Calu3 (cell line): ENCODE data around the gene AGPAT3. TPM values are rescaled to one million over a fixed set of nuclear protein-coding genes. Genes with fewer than 3 reads are reported as not detected.

Experiments used
- BruUV-seq: library from RNA; stranded (reverse); fragments of 400-500 nt; replicated peaks from 2 replicates; lab custom pipeline; 2021; lab: Mats Ljungman, UMichigan
- CTCF ChIA-PET: fragments of 300-600 bp; sonication (Branson Sonifier 250); formaldehyde crosslinking; loops from one replicate; lab custom pipeline; 2022; ENCODE audit warnings: antibody characterized with exemption; lab: Charles Lee
- DNase-seq: peaks from one replicate; pipeline ENCODE4 v3.0.0; 2022
- H3K27ac Mint-ChIP-seq: one replicate; pipeline ENCODE4 v1.8.0; 2022; ENCODE audit warnings: mixed read lengths; ENCODE audit not compliant: unreplicated experiment
- H3K27me3 Mint-ChIP-seq: one replicate; pipeline ENCODE4 v1.8.0; 2022; ENCODE audit warnings: mixed read lengths; ENCODE audit not compliant: unreplicated experiment
- H3K36me3 Mint-ChIP-seq: one replicate; pipeline ENCODE4 v1.8.0; 2022; ENCODE audit warnings: mild to moderate bottlenecking, moderate library complexity, mixed read lengths; ENCODE audit not compliant: insufficient read depth, unreplicated experiment
- H3K4me1 Mint-ChIP-seq: one replicate; pipeline ENCODE4 v1.8.0; 2022; ENCODE audit warnings: mild to moderate bottlenecking, low read depth, mixed read lengths; ENCODE audit not compliant: unreplicated experiment
- H3K4me3 Mint-ChIP-seq: one replicate; pipeline ENCODE4 v1.8.0; 2022; ENCODE audit warnings: mild to moderate bottlenecking, low read depth, moderate library complexity, mixed read lengths; ENCODE audit not compliant: unreplicated experiment
- H3K9me3 Mint-ChIP-seq: one replicate; pipeline ENCODE4 v1.8.0; 2022; ENCODE audit warnings: low read depth, mixed read lengths; ENCODE audit not compliant: unreplicated experiment
- CTCF ChIP-seq: fragments of 200-600 bp; IDR thresholded peaks from one replicate; pipeline ENCODE4 v1.8.0; 2022; ENCODE audit warnings: antibody characterized with exemption; ENCODE audit not compliant: unreplicated experiment
- intact Hi-C: fragments of 100-400 bp; cut with micrococcal nuclease; formaldehyde crosslinking; loops from one replicate; pipeline ENCODE4 v1.10.0; 2022; ENCODE audit not compliant: unreplicated experiment
- total RNA-seq: library from RNA; stranded (reverse); gene quantifications from 2 replicates; pipeline ENCODE4 v1.2.3, GENCODE V29; 2022

AGPAT3 gene
- total RNA-seq, 1 experiment from 2014 or later, result 61.2 TPM

GRCh38 chr21:43933680-43934079, 68.7 kb downstream of the AGPAT3 start:
- Mint-ChIP-seq H3K36me3 (peaks cover 4% of the 10 kb centered on the region), H3K27ac (no peak overlapping the region), H3K4me3 (no peak overlapping the region), H3K27me3 (no peaks in the 10 kb centered on the region), H3K9me3 (no peaks in the 10 kb centered on the region), H3K4me1 (no peaks in the 10 kb centered on the region)
- no peak for DNase-seq
- TF ChIP-seq CTCF, result no peak
- BruUV-seq, result no TSS peak
- CTCF ChIA-PET, result no interaction called here
- intact Hi-C loops, result no loop called here

GRCh38 chr21:43934116-43934515, 69.1 kb downstream of the AGPAT3 start:
- no peaks in the 10 kb centered on the region for H3K4me1 Mint-ChIP-seq
- peaks cover 8% of the 10 kb centered on the region for H3K36me3 Mint-ChIP-seq
- H3K27me3 Mint-ChIP-seq, result no peaks in the 10 kb centered on the region
- no peak overlapping the region for H3K27ac Mint-ChIP-seq
- BruUV-seq, result no TSS peak
- no peaks in the 10 kb centered on the region for H3K9me3 Mint-ChIP-seq
- no peak overlapping the region for H3K4me3 Mint-ChIP-seq
- no peak for TF ChIP-seq CTCF
- CTCF ChIA-PET, result no interaction called here
- intact Hi-C loops, result no loop called here
- no peak for DNase-seq

- H3K27ac Mint-ChIP-seq, result no peak overlapping the region
- H3K36me3 Mint-ChIP-seq, result peaks cover 8% of the 10 kb centered on the region
- CTCF ChIA-PET, result interaction anchor here (0.7 kb wide), 1 partner anchor 72 kb away, joined by 3 read pairs; no protein-coding TSS in a partner anchor
- H3K4me3 Mint-ChIP-seq, result no peak overlapping the region
- H3K4me1 Mint-ChIP-seq, result no peaks in the 10 kb centered on the region
- intact Hi-C loops, result no loop called here
- no TSS peak for BruUV-seq
- DNase-seq, result no peak
- no peak for TF ChIP-seq CTCF
- H3K9me3 Mint-ChIP-seq, result no peaks in the 10 kb centered on the region
- no peaks in the 10 kb centered on the region for H3K27me3 Mint-ChIP-seq
These were observed 70.0 kb downstream of the AGPAT3 start for GRCh38 chr21:43934716-43935705.

- CTCF ChIA-PET, result interaction anchor here (0.7 kb wide), 1 partner anchor 72 kb away, joined by 3 read pairs; no protein-coding TSS in a partner anchor
- TF ChIP-seq CTCF, result no peak
- no peaks in the 10 kb centered on the region for H3K27me3 Mint-ChIP-seq
- BruUV-seq, result no TSS peak
- H3K4me3 Mint-ChIP-seq, result no peak overlapping the region
- no peaks in the 10 kb centered on the region for H3K4me1 Mint-ChIP-seq
- H3K9me3 Mint-ChIP-seq, result no peaks in the 10 kb centered on the region
- peaks cover 8% of the 10 kb centered on the region for H3K36me3 Mint-ChIP-seq
- DNase-seq, result no peak
- no peak overlapping the region for H3K27ac Mint-ChIP-seq
- intact Hi-C loops, result no loop called here
These were observed 70.7 kb downstream of the AGPAT3 start for GRCh38 chr21:43935711-43936110.
